Heart right ventricle (tissue), 16 donors: Measurements from ENCODE around the gene PHF14. TPM values are rescaled to one million over a fixed set of nuclear protein-coding genes. Genes with fewer than 3 reads are reported as not detected.
"Not testable (repeated sequence)": the region's sequence is repeated elsewhere in the genome, so short reads cannot be mapped to it uniquely, and the experiment has no call there.

Source experiments
- ATAC-seq, 8 donors: fragments of 200-7000 bp; cut with Tn5 transposase; one replicate each; pipeline ENCODE4 v1.9.1; 2020; ENCODE audit warnings: mild to moderate bottlenecking in 8 of 8, moderate library complexity in 8 of 8, moderate number of reproducible peaks in 1 of 8
- DNase-seq, 2 donors: peaks; one replicate each; pipeline ENCODE4 v3.0.0-alpha.2; 2020
- H3K27ac ChIP-seq, 10 donors: fragments of 200-600 bp; sonication (generic) in 2 of 10; one replicate each; pipeline versions ENCODE4 v1.5.0 to v1.8.0; 2020 to 2022; ENCODE audit warnings: mild to moderate bottlenecking in 3 of 10
- H3K27me3 ChIP-seq, 7 donors: fragments of 200-600 bp; one replicate each; pipeline ENCODE4 v1.8.0; 2021 to 2022; ENCODE audit warnings: mild to moderate bottlenecking in 2 of 7
- H3K36me3 ChIP-seq, 9 donors: fragments of 200-600 bp; sonication (generic) in 1 of 9; one replicate each; pipeline versions ENCODE4 v1.5.0 to v1.8.0; 2020 to 2022; ENCODE audit warnings: mild to moderate bottlenecking in 2 of 9
- H3K4me1 ChIP-seq, 9 donors: fragments of 200-600 bp; sonication (generic) in 1 of 9; one replicate each; pipeline versions ENCODE4 v1.5.0 to v1.8.0; 2020 to 2022; ENCODE audit warnings: mild to moderate bottlenecking in 4 of 9
- H3K4me3 ChIP-seq, 10 donors: fragments of 200-600 bp; sonication (generic) in 2 of 10; one replicate each; pipeline versions ENCODE4 v1.5.0 to v1.8.0; 2020 to 2022; ENCODE audit warnings: mild to moderate bottlenecking in 7 of 10, moderate library complexity in 2 of 10
- H3K9me3 ChIP-seq, 11 donors: fragments of 200-600 bp in 10 of 11; sonication (generic) in 2 of 11; one replicate each; pipeline versions ENCODE4 v1.5.0 to v1.8.0; 2013 to 2022; ENCODE audit warnings: mild to moderate bottlenecking in 2 of 11, control low read depth in 1 of 11, moderate library complexity in 1 of 11
- WGBS, 2 donors: extraction: QIAGEN DNeasy Blood & Tissue Kit; methylation state at CpG; one replicate each; pipeline ENCODE4 v1.1.7; 2013; ENCODE audit warnings: inconsistent platforms in 1 of 2; 5-methylcytosine and 5-hydroxymethylcytosine counted together
- intact Hi-C, 10 donors: fragments of 100-400 bp; cut with DNase I; formaldehyde crosslinking; loops; one replicate each; pipeline versions ENCODE4 v1.11.1 to v1.14.2; 2022
- long read RNA-seq, 3 donors: library from polyadenylated mRNA; unstranded; transcript quantifications; one replicate each; pipeline ENCODE4 v2.0.0, GENCODE V29; 2020 to 2021
- polyA plus RNA-seq, 2 donors: library from polyadenylated mRNA; stranded (reverse); fragments of 200-250 nt; gene quantifications; one replicate each; pipeline ENCODE4 v1.2.3, GENCODE V29; 2013
- total RNA-seq, 10 donors: library from RNA; stranded (reverse); fragmentation: NEBNext Ultra II Directional in 3 of 10; extraction: Animal tissue kit (Norgen Biotek cat#: 25700) in 3 of 10; gene quantifications; one replicate each; pipeline versions ENCODE4 v1.2.1 to v1.2.4, GENCODE V29; 2021 to 2023
- TF ChIP-seq, protein P1 (sequence below), 9 donors: fragments of 200-600 bp; sonication (generic) in 2 of 9; IDR thresholded peaks; one replicate each; pipeline versions ENCODE4 v1.5.0 to v1.8.0; 2021 to 2022; ENCODE audit warnings: antibody characterized with exemption in 9 of 9, mild to moderate bottlenecking in 5 of 9, moderate library complexity in 1 of 9
- donor health status: Arrhythmogenic right ventricular cardiomyopathy.
- donor health status: ischemic (EF 13 %, LVEDD 7.1; RV severe dilation, severe dysfunction).
- donor health status: healthy with polysubstance abuse.
- donor health status: DM: no; HTN: yes; CAD: no.
- donor health status: DM: no; HTN: no; CAD: no.
- donor health status: ischemic (EF 25% LVEDD 6.9; RV normal size, moderate dysfunction).
- donor health status: ischemic (EF 25% LVEDD 5.7; RV mildly dilated, moderate dysfunction).
- donor health status: healthy.
- donor health status: DM: yes; HTN: yes; CAD: no.
- donor health status: Ischemic cardiomyopathy.
- donor health status: ischemic (EF 35%, LVEDD 5.7; RV mildly dilated, moderate dysfunction).
- donor health status: nonischemic (EF 11% LVEDD 7.7; RV severe dilation, severe dysfunction).
- donor health status: DM: yes; HTN: yes; CAD: no.
- donor health status: PGD.
- donor health status: ischemic (EF 29% LVEDD 5.4; RV normal size, mild dysfunction).
- donor health status: nonischemic (EF 23%, LVEDD 6.1; RV moderate dilation, normal function).

The PHF14 gene, protein sequence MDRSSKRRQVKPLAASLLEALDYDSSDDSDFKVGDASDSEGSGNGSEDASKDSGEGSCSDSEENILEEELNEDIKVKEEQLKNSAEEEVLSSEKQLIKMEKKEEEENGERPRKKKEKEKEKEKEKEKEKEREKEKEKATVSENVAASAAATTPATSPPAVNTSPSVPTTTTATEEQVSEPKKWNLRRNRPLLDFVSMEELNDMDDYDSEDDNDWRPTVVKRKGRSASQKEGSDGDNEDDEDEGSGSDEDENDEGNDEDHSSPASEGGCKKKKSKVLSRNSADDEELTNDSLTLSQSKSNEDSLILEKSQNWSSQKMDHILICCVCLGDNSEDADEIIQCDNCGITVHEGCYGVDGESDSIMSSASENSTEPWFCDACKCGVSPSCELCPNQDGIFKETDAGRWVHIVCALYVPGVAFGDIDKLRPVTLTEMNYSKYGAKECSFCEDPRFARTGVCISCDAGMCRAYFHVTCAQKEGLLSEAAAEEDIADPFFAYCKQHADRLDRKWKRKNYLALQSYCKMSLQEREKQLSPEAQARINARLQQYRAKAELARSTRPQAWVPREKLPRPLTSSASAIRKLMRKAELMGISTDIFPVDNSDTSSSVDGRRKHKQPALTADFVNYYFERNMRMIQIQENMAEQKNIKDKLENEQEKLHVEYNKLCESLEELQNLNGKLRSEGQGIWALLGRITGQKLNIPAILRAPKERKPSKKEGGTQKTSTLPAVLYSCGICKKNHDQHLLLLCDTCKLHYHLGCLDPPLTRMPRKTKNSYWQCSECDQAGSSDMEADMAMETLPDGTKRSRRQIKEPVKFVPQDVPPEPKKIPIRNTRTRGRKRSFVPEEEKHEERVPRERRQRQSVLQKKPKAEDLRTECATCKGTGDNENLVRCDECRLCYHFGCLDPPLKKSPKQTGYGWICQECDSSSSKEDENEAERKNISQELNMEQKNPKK
- total RNA-seq (10 to 100 TPM; 14.1 to 16.8 (median 14.8) TPM), polyA plus RNA-seq (10 to 100 TPM; 11.9 to 21.4 TPM)
- long read RNA-seq, donor 1, transcript PHF14-202 (17 exons, 2,627 nt): major isoform, 8 of 14 reads
- long read RNA-seq, donor 1, transcript PHF14-215 (18 exons, 3,407 nt): minor isoform, 5 of 14 reads
- long read RNA-seq, donor 1, partial matches to known transcripts: 0 of 14 reads
- long read RNA-seq, donor 1, other reads (novel, unspliced or antisense): 1 of 14 reads
- long read RNA-seq, donor 2, full-length matches to known transcripts: 9 of 15 reads
- long read RNA-seq, donor 2, partial matches to known transcripts: 2 of 15 reads
- long read RNA-seq, donor 2, other reads (novel, unspliced or antisense): 4 of 15 reads
- long read RNA-seq, donor 3, partial matches to known transcripts: 1 of 1 reads
- long read RNA-seq, donor 3, other reads (novel, unspliced or antisense): 0 of 1 reads

DNA sequence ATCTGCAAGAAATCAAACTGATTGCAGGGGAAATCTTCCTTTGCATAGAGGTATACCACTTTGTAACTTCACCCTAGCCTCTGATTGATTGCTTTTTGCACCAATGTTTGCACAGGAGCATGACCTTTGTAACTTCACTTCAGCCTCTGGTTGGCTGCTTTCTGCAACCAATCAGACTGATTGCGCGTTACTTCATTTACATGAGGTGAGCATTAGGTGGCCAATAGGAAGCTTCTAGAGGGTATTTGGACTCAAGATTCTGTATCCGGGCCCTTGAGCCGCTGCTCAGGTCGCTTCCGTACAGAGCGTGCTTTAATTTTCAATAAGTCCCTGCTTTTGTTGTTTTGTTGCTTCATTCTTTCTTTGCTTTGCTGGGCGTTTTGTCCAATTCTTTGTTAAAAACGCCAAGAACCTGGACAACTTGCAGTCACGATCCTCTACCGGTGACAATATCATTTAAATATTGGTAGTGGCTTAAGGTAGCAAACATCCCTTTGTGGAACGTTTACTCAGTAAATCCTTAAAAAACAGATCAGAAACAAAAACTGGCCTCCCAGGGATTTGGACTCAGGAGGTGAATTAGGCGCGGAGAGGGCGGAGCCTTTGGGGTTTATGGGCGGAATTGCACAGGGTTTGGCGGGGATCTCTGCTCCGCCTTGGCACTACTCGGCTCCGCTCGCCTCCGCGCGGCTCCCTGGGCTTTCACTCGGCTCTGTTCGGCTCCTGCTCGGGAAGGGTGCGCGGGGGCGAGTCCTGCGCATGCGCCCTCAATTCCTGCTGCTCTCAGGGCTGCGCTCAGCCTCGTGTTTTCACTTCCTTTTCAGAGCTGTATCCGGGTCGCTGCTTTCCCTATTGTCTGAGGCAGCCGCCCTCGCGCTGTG lies at the start of gene PHF14:
PHF14 (plus strand) TSS at position 812 of the 881 bp plus-strand sequence. CDS start 452 bp downstream, outside the sequence.
- no peaks in the 10 kb centered on the region for H3K9me3 ChIP-seq
- H3K4me1 ChIP-seq: peaks cover 0 to 22% (median 17%) of the 10 kb centered on the region in 9 donors
- H3K27me3 ChIP-seq: peaks cover 0 to 7% (median 3%) of the 10 kb centered on the region in 7 donors
- DNase-seq (peak; percentile 97), ATAC-seq (peak; percentile 99 to 100 (median 100))
- WGBS, 2 donors: 13% methylated on average over 39 of the region's 39 CpGs
- peaks cover 0 to 28% (median 6%) of the 10 kb centered on the region in 9 donors for H3K36me3 ChIP-seq
- H3K4me3 ChIP-seq: peak within 1 kb of the TSS; percentile 62 to 88 (median 84)
- intact Hi-C loops: loop anchor here in 5 of 10 donors (1.0 to 10.0 kb wide), 3 partner anchors 32 to 222 kb away; a partner anchor contains a TSS
- TF ChIP-seq, protein P1, sequence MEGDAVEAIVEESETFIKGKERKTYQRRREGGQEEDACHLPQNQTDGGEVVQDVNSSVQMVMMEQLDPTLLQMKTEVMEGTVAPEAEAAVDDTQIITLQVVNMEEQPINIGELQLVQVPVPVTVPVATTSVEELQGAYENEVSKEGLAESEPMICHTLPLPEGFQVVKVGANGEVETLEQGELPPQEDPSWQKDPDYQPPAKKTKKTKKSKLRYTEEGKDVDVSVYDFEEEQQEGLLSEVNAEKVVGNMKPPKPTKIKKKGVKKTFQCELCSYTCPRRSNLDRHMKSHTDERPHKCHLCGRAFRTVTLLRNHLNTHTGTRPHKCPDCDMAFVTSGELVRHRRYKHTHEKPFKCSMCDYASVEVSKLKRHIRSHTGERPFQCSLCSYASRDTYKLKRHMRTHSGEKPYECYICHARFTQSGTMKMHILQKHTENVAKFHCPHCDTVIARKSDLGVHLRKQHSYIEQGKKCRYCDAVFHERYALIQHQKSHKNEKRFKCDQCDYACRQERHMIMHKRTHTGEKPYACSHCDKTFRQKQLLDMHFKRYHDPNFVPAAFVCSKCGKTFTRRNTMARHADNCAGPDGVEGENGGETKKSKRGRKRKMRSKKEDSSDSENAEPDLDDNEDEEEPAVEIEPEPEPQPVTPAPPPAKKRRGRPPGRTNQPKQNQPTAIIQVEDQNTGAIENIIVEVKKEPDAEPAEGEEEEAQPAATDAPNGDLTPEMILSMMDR (IDR thresholded peaks at IDR 0.05): no peak
- H3K27ac ChIP-seq: peak within 1 kb of the TSS; percentile 6 to 93 (median 84)

DNA sequence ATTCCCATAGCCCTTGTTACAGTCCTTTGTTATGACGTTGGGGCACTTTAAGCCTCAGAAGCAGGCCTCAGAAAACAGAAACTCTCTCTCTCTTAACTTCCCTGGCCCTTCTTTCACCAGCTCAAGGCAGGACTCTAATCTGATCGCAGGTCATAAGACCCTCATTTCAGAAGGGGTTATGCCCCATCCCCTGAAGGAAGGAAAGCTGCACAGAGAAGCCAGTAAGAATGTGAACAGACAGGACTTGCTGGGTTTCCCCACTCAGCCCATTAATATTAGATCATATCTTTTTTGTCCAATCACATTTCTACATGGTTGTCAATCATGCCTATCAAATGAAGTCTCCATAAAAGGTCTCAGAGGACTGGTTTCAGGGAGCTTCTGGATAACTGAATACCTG lies 49.3 kb upstream of the PHF14 start:
- no peak overlapping the region for H3K4me3 ChIP-seq
- no peaks in the 10 kb centered on the region for H3K9me3 ChIP-seq
- intact Hi-C loops: no loop called here
- no peaks in the 10 kb centered on the region for H3K27me3 ChIP-seq
- no peaks in the 10 kb centered on the region for H3K36me3 ChIP-seq
- TF ChIP-seq, protein P1 (IDR thresholded peaks at IDR 0.05): no peak
- no peak overlapping the region for H3K27ac ChIP-seq
- DNase-seq: no peak
- no peaks in the 10 kb centered on the region for H3K4me1 ChIP-seq
- WGBS, 2 donors: 87% methylated on average over 2 of the region's 2 CpGs
- no peak for ATAC-seq

DNA sequence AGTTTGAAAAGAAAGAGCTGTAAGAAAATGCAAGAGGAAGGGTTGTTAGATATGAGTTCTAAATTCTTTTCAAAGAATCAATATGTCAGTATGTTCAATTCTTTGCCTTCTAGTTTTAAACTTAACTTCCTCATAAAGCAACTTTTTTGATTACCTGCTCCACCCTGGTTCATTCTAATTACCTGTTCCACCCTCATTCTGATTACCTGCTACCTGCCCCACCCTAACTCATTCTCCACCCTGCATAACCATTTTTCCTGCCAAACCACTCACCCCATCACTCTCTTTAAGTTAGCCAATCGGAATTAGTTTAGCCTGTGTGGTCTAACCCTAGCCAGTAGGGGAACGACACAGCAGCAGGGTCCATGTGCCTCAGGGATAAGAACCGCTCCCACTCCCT lies 45.5 kb upstream of the PHF14 start:
- H3K9me3 ChIP-seq, DNase-seq, ATAC-seq, H3K27ac ChIP-seq, H3K4me3 ChIP-seq, intact Hi-C loops, H3K4me1 ChIP-seq, H3K27me3 ChIP-seq: not testable (repeated sequence)
- peaks cover 0 to 32% (median 15%) of the 10 kb centered on the region in 9 donors for H3K36me3 ChIP-seq
- 92 to 97% methylated on average over 3 of the region's 3 CpGs for WGBS, 2 donors

DNA sequence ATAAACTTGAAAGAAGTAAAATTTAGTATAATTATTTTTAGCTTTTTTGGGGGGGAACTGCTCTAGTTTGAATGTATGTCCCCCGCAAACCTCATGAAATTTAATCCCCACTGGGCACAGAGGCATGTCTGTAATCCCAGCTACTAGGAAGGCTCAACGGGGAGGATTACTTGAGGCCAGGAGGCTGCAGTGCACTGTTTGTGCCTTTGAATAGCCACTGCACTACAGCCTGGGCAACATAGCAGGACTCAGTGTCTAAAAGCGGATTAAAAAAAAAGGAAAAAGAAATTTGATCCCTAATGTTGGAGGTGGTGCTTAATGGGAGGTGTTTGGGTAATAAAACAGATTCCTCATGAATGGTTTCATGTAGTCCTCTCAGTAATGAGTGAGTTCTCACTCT lies 43.1 kb upstream of the PHF14 start:
- WGBS, 2 donors: 92 to 96% methylated on average over 3 of the region's 3 CpGs
- H3K4me1 ChIP-seq: peaks cover 0 to 28% (median 17%) of the 10 kb centered on the region in 9 donors
- no peak for DNase-seq
- H3K27ac ChIP-seq: no peak overlapping the region
- no peaks in the 10 kb centered on the region for H3K27me3 ChIP-seq
- intact Hi-C loops: loop anchor here in 1 of 10 donors (10.0 kb wide), 1 partner anchor 414 kb away; no protein-coding TSS in a partner anchor
- peak in 3 of 8 donors; percentile 14 to 27 (median 25) for ATAC-seq
- peaks cover 0 to 47% (median 16%) of the 10 kb centered on the region in 9 donors for H3K36me3 ChIP-seq
- no peak overlapping the region for H3K4me3 ChIP-seq
- no peaks in the 10 kb centered on the region for H3K9me3 ChIP-seq
- TF ChIP-seq, protein P1 (IDR thresholded peaks at IDR 0.05): no peak
